ENCODE results near the gene DUSP9.

GRCh38 chrX:153600032-153600373, 47.0 kb upstream of the DUSP9 start:
- TF ChIP-seq, protein P1, sequence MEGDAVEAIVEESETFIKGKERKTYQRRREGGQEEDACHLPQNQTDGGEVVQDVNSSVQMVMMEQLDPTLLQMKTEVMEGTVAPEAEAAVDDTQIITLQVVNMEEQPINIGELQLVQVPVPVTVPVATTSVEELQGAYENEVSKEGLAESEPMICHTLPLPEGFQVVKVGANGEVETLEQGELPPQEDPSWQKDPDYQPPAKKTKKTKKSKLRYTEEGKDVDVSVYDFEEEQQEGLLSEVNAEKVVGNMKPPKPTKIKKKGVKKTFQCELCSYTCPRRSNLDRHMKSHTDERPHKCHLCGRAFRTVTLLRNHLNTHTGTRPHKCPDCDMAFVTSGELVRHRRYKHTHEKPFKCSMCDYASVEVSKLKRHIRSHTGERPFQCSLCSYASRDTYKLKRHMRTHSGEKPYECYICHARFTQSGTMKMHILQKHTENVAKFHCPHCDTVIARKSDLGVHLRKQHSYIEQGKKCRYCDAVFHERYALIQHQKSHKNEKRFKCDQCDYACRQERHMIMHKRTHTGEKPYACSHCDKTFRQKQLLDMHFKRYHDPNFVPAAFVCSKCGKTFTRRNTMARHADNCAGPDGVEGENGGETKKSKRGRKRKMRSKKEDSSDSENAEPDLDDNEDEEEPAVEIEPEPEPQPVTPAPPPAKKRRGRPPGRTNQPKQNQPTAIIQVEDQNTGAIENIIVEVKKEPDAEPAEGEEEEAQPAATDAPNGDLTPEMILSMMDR (IDR thresholded peaks at IDR 0.05) = no peak
- TF ChIP-seq POLR2A (IDR thresholded peaks at IDR 0.05) = no peak

All from testis (tissue), 2 donors.